Dedifferentiated amniotic fluid mesenchymal stem cell (primary cell): ENCODE results near the gene TSBP1.
"Not testable (repeated sequence)": the region's sequence is repeated elsewhere in the genome, so short reads cannot be mapped to it uniquely, and the experiment has no call there.

Source experiments
- DNase-seq: peaks from one replicate; pipeline ENCODE4 v3.0.0-alpha.2; 2016; ENCODE audit errors: extremely low spot score

The TSBP1 gene

GRCh38 chr6:32375739-32376529 is 4.2 kb upstream of the TSBP1 start:
- DNase-seq: no peak

- DNase-seq: no peak
Observed at GRCh38 chr6:32371229-32371628, 474 bp downstream of the TSBP1 start.

- no peak for DNase-seq
Observed at GRCh38 chr6:32370505-32370904, 1.2 kb downstream of the TSBP1 start.

- no peak for DNase-seq
Observed at GRCh38 chr6:32369660-32370059, 2.0 kb downstream of the TSBP1 start.

GRCh38 chr6:32367644-32368043 is 4.1 kb downstream of the TSBP1 start:
- DNase-seq: no peak

- DNase-seq: not testable (repeated sequence)
Observed at GRCh38 chr6:32359225-32359624, 12.5 kb downstream of the TSBP1 start.

GRCh38 chr6:32358548-32358947 is 13.2 kb downstream of the TSBP1 start:
- not testable (repeated sequence) for DNase-seq

GRCh38 chr6:32355018-32355417 is 16.7 kb downstream of the TSBP1 start:
- no peak for DNase-seq

- no peak for DNase-seq
Observed at GRCh38 chr6:32353348-32353747, 18.4 kb downstream of the TSBP1 start.

GRCh38 chr6:32340242-32340641 is 31.5 kb downstream of the TSBP1 start:
- DNase-seq: no peak

- DNase-seq: no peak
Observed at GRCh38 chr6:32337186-32337805, 34.4 kb downstream of the TSBP1 start.

GRCh38 chr6:32332433-32332832 is 39.3 kb downstream of the TSBP1 start:
- no peak for DNase-seq

- DNase-seq: no peak
Observed at GRCh38 chr6:32329141-32329540, 42.6 kb downstream of the TSBP1 start.

GRCh38 chr6:32327103-32327502 is 44.6 kb downstream of the TSBP1 start:
- DNase-seq: no peak

- DNase-seq: no peak
Observed at GRCh38 chr6:32318501-32318900, 53.2 kb downstream of the TSBP1 start.

- no peak for DNase-seq
Observed at GRCh38 chr6:32317541-32317940, 54.2 kb downstream of the TSBP1 start.

- no peak for DNase-seq
Observed at GRCh38 chr6:32313964-32314363, 57.7 kb downstream of the TSBP1 start.

- no peak for DNase-seq
Observed at GRCh38 chr6:32298632-32299336, 72.9 kb downstream of the TSBP1 start.

- DNase-seq: not testable (repeated sequence)
Observed at GRCh38 chr6:32294980-32295379, 76.7 kb downstream of the TSBP1 start.

GRCh38 chr6:32294566-32294965 is 77.1 kb downstream of the TSBP1 start:
- no peak for DNase-seq

GRCh38 chr6:32293695-32294094 is 78.0 kb downstream of the TSBP1 start:
- DNase-seq: no peak

GRCh38 chr6:32291543-32291942 is 80.2 kb downstream of the TSBP1 start:
- DNase-seq: no peak
